ENCODE measurements around the gene SMARCD3.

Gene SMARCD3

DNA sequence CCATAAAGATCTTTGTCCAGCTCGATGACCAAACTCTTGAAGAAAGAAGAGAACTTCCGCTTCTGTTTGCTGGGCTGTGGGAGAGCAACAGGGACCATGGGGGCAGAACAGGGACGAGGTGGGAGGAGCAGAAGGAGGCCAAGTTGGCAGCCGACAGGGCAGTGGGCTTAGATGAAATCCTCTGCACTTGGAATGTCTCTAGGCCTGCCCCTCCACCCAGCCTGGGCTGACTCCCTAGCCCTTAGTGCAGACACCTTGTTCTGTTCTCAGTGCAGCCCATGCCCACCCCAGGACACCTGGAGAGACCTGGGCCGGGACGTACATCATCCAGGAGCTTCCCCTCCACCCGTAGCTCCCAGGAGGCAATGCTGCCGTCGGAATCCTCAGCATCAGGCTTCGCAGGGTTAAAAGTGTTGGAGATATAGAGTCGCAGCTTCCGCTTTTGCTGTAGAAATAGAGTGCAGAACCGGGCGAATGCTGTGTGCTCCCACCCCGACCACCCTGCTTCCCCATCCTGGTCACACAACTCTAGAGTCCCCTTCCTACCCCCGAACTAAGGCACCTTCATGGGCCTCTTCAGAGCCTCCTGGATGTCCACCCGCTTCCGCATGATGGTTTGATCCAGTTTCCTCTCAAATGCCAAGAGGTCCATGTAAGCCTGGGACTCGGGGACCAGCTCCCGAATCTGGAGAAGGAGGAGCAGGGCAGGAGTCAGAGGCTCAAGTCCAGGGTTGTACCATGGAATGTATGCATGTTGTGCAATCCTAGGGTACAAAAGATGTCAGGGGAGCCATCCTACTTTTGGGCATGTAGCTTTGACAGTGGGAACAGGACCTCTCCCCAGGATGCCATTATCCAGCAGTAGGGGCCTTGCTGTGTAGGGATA, 6.1 kb downstream of the SMARCD3 start:
- ChIA-PET CTCF (interaction anchor here (0.9 to 2.3 kb wide), 2 partner anchors 8 to 16 kb away, joined by 4 to 26 read pairs; partner anchors contain the start of gene ABCF2), POLR2A (interaction anchor here (1.2 to 3.5 kb wide), 3 partner anchors 9 to 15 kb away, joined by 3 to 29 read pairs (median 17); partner anchors contain the start of genes ABCF2 and CHPF2)
- DNase-seq (ENCODE audit: extremely low spot score): no peak
- TF ChIP-seq, protein P1, sequence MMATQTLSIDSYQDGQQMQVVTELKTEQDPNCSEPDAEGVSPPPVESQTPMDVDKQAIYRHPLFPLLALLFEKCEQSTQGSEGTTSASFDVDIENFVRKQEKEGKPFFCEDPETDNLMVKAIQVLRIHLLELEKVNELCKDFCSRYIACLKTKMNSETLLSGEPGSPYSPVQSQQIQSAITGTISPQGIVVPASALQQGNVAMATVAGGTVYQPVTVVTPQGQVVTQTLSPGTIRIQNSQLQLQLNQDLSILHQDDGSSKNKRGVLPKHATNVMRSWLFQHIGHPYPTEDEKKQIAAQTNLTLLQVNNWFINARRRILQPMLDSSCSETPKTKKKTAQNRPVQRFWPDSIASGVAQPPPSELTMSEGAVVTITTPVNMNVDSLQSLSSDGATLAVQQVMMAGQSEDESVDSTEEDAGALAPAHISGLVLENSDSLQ (IDR thresholded peaks at IDR 0.05): no peak
- TF ChIP-seq TARDBP (IDR thresholded peaks at IDR 0.05) (no peak), ARNT (IDR thresholded peaks at IDR 0.05) (no peak), FOXK2 (IDR thresholded peaks at IDR 0.05) (no peak), ZNF384 (IDR thresholded peaks at IDR 0.05) (no peak), FOXA1 (IDR thresholded peaks at IDR 0.05) (no peak), SP1 (IDR thresholded peaks at IDR 0.05) (no peak), FOXM1 (IDR thresholded peaks at IDR 0.05; ENCODE audit: borderline replicate concordance) (no peak), BHLHE40 (IDR thresholded peaks at IDR 0.05; ENCODE audit: borderline replicate concordance) (no peak), CTBP1 (IDR thresholded peaks at IDR 0.05; ENCODE audit: borderline replicate concordance) (no peak), NFRKB (IDR thresholded peaks at IDR 0.05) (no peak), SUZ12 (IDR thresholded peaks at IDR 0.05) (no peak), HDGF (IDR thresholded peaks at IDR 0.05; ENCODE audit: borderline replicate concordance) (no peak), LEF1 (IDR thresholded peaks at IDR 0.05; ENCODE audit: borderline replicate concordance) (no peak), L3MBTL2 (conservative IDR thresholded peaks at IDR 0.05) (no peak), ELF4 (IDR thresholded peaks at IDR 0.05) (no peak)

DNA sequence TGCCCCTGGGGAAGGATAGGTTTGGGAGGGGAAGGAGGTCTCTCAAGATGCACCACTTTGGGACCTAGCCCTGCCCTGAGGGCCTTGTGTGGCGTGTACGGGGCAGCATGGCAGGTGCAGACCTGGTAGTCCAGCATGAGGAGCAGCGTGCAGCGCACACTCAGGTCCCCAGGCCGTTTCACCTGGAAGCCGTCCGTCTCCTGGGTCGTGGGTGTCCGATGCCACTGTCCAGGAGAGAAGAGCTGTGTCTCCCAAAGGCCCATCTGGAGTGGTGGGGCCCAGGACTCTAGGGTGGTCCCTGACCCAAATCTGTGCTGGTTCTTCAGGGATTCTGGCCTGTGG, 6.8 kb downstream of the SMARCD3 start:
- DNase-seq (ENCODE audit: extremely low spot score): no peak
- TF ChIP-seq FOXA1 (IDR thresholded peaks at IDR 0.05) (no peak), NFRKB (IDR thresholded peaks at IDR 0.05) (no peak), FOXK2 (IDR thresholded peaks at IDR 0.05) (no peak), SUZ12 (IDR thresholded peaks at IDR 0.05) (no peak), HDGF (IDR thresholded peaks at IDR 0.05; ENCODE audit: borderline replicate concordance) (no peak), FOXM1 (IDR thresholded peaks at IDR 0.05; ENCODE audit: borderline replicate concordance) (no peak), ELF4 (IDR thresholded peaks at IDR 0.05) (no peak), ZNF384 (IDR thresholded peaks at IDR 0.05) (no peak), TARDBP (IDR thresholded peaks at IDR 0.05) (no peak)
- ChIA-PET POLR2A (interaction anchor here (1.2 to 3.5 kb wide), 3 partner anchors 9 to 15 kb away, joined by 3 to 29 read pairs (median 5); partner anchors contain the start of genes ABCF2 and CHPF2), CTCF (no interaction called here)

DNA sequence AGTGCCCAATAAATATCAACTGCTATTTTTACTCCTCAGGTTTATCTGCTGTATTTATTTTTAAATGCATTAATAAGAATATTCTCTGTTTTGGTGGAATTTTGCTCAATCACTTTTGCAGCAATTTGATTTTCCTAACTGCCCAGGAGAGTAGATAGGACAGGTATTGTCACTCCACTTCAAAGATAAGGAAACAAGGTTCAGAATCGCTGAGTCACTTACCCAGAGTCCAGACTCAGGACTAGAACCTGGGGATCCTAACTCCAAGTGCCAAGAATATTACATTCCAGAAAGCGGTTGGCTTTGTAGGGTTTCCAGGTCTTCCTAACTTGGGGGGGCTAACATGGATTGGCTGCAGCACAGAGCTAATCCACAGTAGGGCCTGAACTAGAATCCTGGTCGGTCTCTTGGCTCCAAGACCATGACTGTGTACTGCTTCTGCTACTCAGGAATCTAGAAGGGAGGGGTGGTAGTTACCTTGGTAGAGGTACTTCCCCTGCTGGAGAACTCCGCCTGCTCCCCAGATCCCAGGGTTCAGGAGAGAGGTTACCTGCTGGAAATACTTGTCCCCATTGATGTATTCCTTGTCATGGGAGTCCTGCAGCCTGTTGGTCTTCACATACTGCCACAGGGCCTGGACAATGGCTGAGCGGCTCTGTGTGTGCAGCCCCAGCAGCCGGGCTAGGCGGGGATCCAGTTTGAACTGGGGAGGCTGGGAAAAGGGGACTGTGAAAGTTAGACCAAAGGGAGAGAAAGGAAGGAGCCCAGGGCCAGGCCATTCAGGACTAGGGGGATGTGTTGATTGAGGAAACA, 7.3 kb downstream of the SMARCD3 start:
- no peak for DNase-seq (ENCODE audit: extremely low spot score)
- TF ChIP-seq ARNT (IDR thresholded peaks at IDR 0.05): no peak
- CTCF ChIA-PET: no interaction called here
- POLR2A ChIA-PET: interaction anchor here (1.3 to 2.0 kb wide), 2 partner anchors 9 to 14 kb away, joined by 5 to 10 read pairs; partner anchors contain the start of genes ABCF2 and CHPF2

DNA sequence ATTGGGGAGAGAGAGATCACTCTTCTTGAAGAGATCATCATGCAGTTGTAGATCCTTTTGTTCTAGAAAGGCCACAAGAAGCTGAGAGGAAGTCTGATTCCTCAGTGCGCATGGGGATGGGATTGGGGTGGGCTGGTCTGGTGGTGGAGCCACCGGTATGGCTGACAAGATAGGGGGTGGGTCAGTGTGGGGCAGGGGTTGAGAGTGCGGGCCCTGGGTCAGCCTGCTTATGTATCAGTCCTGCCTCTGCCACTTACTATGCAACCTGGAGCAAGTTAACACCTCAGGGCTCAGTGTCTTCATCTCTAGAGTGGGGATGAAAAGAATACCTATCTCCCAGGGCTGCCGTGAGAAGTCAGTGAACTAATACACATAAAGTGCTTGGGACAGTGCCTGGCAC, 8.0 kb downstream of the SMARCD3 start:
- no peak for DNase-seq (ENCODE audit: extremely low spot score)
- POLR2A ChIA-PET: interaction anchor here (1.3 to 2.0 kb wide), 2 partner anchors 8 to 13 kb away, joined by 5 to 10 read pairs; partner anchors contain the start of genes ABCF2 and CHPF2

DNA sequence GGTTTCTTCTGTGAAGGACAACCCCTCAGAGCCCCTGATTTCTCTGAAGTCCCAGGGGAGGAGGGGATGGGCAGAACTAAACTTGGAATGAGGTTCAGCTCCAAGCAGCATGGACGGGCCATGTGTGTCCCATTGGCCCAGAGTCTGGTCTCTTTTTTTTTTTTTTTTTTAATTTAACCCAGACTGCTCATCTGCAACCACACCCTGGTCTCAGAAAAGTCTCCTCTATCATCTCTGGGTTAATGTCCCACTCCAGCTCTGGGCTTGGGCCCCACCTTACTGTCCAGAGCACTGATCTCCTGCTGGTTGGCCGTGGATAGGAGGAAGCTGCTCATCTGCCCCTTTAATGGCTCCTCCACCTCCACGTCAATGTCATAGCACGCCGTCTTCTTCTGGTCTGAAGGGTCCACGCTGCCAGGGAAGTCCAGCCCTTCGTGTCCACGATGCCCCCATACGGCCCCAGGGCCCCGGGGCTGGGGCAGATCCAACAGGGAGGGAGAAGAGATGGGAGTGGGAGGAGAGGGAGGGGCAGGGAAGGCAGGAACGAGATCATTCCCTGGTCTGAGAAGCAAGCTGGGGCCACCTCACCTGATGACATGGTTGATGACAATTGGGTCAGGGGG, 8.5 kb downstream of the SMARCD3 start:
- ChIA-PET CTCF (interaction anchor here (0.5 to 0.6 kb wide), 2 partner anchors 68 to 72 kb away, joined by 3 to 4 read pairs; no protein-coding TSS in a partner anchor), POLR2A (interaction anchor here (2.0 kb wide), 1 partner anchor 13 kb away, joined by 10 read pairs; the partner anchor contains the start of gene ABCF2)
- DNase-seq (ENCODE audit: extremely low spot score): no peak
- TF ChIP-seq NFRKB (IDR thresholded peaks at IDR 0.05) (no peak), FOXA1 (IDR thresholded peaks at IDR 0.05) (no peak), SUZ12 (IDR thresholded peaks at IDR 0.05) (no peak), ZNF384 (IDR thresholded peaks at IDR 0.05) (no peak), FOXM1 (IDR thresholded peaks at IDR 0.05; ENCODE audit: borderline replicate concordance) (no peak), ARNT (IDR thresholded peaks at IDR 0.05) (no peak), CTBP1 (IDR thresholded peaks at IDR 0.05; ENCODE audit: borderline replicate concordance) (no peak), FOXK2 (IDR thresholded peaks at IDR 0.05) (no peak), TARDBP (IDR thresholded peaks at IDR 0.05) (no peak), SP1 (IDR thresholded peaks at IDR 0.05) (no peak), BHLHE40 (IDR thresholded peaks at IDR 0.05; ENCODE audit: borderline replicate concordance) (no peak), ELF4 (IDR thresholded peaks at IDR 0.05) (no peak), HDGF (IDR thresholded peaks at IDR 0.05; ENCODE audit: borderline replicate concordance) (no peak), LEF1 (IDR thresholded peaks at IDR 0.05; ENCODE audit: borderline replicate concordance) (no peak), L3MBTL2 (conservative IDR thresholded peaks at IDR 0.05) (no peak)
- TF ChIP-seq, protein P1 (IDR thresholded peaks at IDR 0.05): no peak

More for the DNA sequence above, 8.0 kb downstream of the SMARCD3 start:
- TF ChIP-seq FOXK2 (IDR thresholded peaks at IDR 0.05): no peak
- TF ChIP-seq TARDBP (IDR thresholded peaks at IDR 0.05): no peak
- TF ChIP-seq NFRKB (IDR thresholded peaks at IDR 0.05): no peak
- no peak for TF ChIP-seq FOXA1 (IDR thresholded peaks at IDR 0.05)
- no peak for TF ChIP-seq ELF4 (IDR thresholded peaks at IDR 0.05)
- no peak for TF ChIP-seq SP1 (IDR thresholded peaks at IDR 0.05)
- no peak for TF ChIP-seq BHLHE40 (IDR thresholded peaks at IDR 0.05; ENCODE audit: borderline replicate concordance)
- TF ChIP-seq, protein P1 (IDR thresholded peaks at IDR 0.05): no peak
- TF ChIP-seq HDGF (IDR thresholded peaks at IDR 0.05; ENCODE audit: borderline replicate concordance): no peak
- CTCF ChIA-PET: interaction anchor here (0.6 kb wide), 1 partner anchor 73 kb away, joined by 4 read pairs; no protein-coding TSS in a partner anchor

Measured in HEK293T (cell line).